Activated CD4-positive, alpha-beta T cell treated with anti-CD3 and anti-CD28 coated beads for 48 hours (primary cell): ENCODE data around the gene VPS37C.
"Not testable (repeated sequence)": the region's sequence is repeated elsewhere in the genome, so short reads cannot be mapped to it uniquely, and the experiment has no call there.

Experiments used
- DNase-seq: peaks from one replicate; pipeline ENCODE4 v3.0.0-alpha.2; 2020

VPS37C gene

GRCh38 chr11:61161190-61162091, at the start of gene VPS37C:
Gene VPS37C (minus strand): TSS chr11:61161426. CDS start chr11:61138829, 22,597 bp downstream.
- peak; percentile 95 for DNase-seq

GRCh38 chr11:61210629-61211028, 49.4 kb upstream of the VPS37C start:
- not testable (repeated sequence) for DNase-seq

GRCh38 chr11:61207636-61208310, 46.5 kb upstream of the VPS37C start:
- DNase-seq = not testable (repeated sequence)

GRCh38 chr11:61204502-61205059, 43.4 kb upstream of the VPS37C start:
- not testable (repeated sequence) for DNase-seq

GRCh38 chr11:61203873-61204272, 42.6 kb upstream of the VPS37C start:
- not testable (repeated sequence) for DNase-seq

GRCh38 chr11:61202950-61203746, 41.9 kb upstream of the VPS37C start, which contains the start of gene PGA3:
Gene PGA3 (plus strand): TSS chr11:61203515. CDS start chr11:61203565, 50 bp downstream.
- DNase-seq = not testable (repeated sequence)

GRCh38 chr11:61201476-61201875, 40.2 kb upstream of the VPS37C start:
- no peak for DNase-seq

- DNase-seq = no peak
Observed at GRCh38 chr11:61198948-61199523, 37.8 kb upstream of the VPS37C start.

- no peak for DNase-seq
Observed at GRCh38 chr11:61198361-61198760, 37.1 kb upstream of the VPS37C start.

- DNase-seq = no peak
Observed at GRCh38 chr11:61195719-61196118, 34.5 kb upstream of the VPS37C start.

GRCh38 chr11:61194981-61195695, 33.9 kb upstream of the VPS37C start:
- DNase-seq = no peak

GRCh38 chr11:61194169-61194671, 33.0 kb upstream of the VPS37C start:
- no peak for DNase-seq

- DNase-seq = no peak
Observed at GRCh38 chr11:61193596-61193995, 32.4 kb upstream of the VPS37C start.

GRCh38 chr11:61189933-61190332, 28.7 kb upstream of the VPS37C start:
- no peak for DNase-seq

GRCh38 chr11:61187505-61188130, 26.4 kb upstream of the VPS37C start:
- DNase-seq = peak; percentile 89

- DNase-seq = no peak
Observed at GRCh38 chr11:61186504-61186903, 25.3 kb upstream of the VPS37C start.

GRCh38 chr11:61183645-61184044, 22.4 kb upstream of the VPS37C start:
- no peak for DNase-seq

- no peak for DNase-seq
Observed at GRCh38 chr11:61181489-61181888, 20.3 kb upstream of the VPS37C start.

- not testable (repeated sequence) for DNase-seq
Observed at GRCh38 chr11:61180205-61180604, 19.0 kb upstream of the VPS37C start.

GRCh38 chr11:61176446-61176845, 15.2 kb upstream of the VPS37C start:
- no peak for DNase-seq

- no peak for DNase-seq
Observed at GRCh38 chr11:61174949-61175348, 13.7 kb upstream of the VPS37C start.
